ENCODE data around the gene SEC63. TPM values are rescaled to one million over a fixed set of nuclear protein-coding genes. Genes with fewer than 3 reads are reported as not detected.

The SEC63 gene
- total RNA-seq, 4 donors from 2014 or later, result 9.3 to 25.4 (median 16.2) TPM

GRCh38 chr6:107868867-107869611 lies 89.0 kb downstream of the SEC63 start:
- H3K9me3 ChIP-seq, result no peaks in the 10 kb centered on the region
- H3K27ac ChIP-seq, result no peak overlapping the region
- H3K36me3 ChIP-seq, result peaks cover 0 to 50% (median 5%) of the 10 kb centered on the region in 3 donors
- no peaks in the 10 kb centered on the region for H3K27me3 ChIP-seq
- intact Hi-C loops (cut with DNase I), result no loop called here
- H3K4me1 ChIP-seq, result peaks cover 0 to 7% (median 0%) of the 10 kb centered on the region in 3 donors
- TF ChIP-seq POLR2A (IDR thresholded peaks at IDR 0.05) (no peak), CTCF (IDR thresholded peaks at IDR 0.05) (no peak)
- no peak overlapping the region for H3K4me3 ChIP-seq
- WGBS, 2 donors, result 52% methylated on average over 3 of the region's 3 CpGs
- DNase-seq, result no peak

- Histone ChIP-seq H3K27me3 (no peaks in the 10 kb centered on the region), H3K9me3 (no peaks in the 10 kb centered on the region), H3K4me3 (no peak overlapping the region), H3K36me3 (peaks cover 0 to 40% (median 1%) of the 10 kb centered on the region in 3 donors), H3K4me1 (peaks cover 0 to 7% (median 0%) of the 10 kb centered on the region in 3 donors), H3K27ac (no peak overlapping the region)
- intact Hi-C loops (cut with DNase I), result no loop called here
- no peak for DNase-seq
- 22 to 24% methylated on average over 4 of the region's 4 CpGs for WGBS, 2 donors
- no peak for TF ChIP-seq CTCF (IDR thresholded peaks at IDR 0.05)
- no peak for TF ChIP-seq POLR2A (IDR thresholded peaks at IDR 0.05)
These were observed 90.7 kb downstream of the SEC63 start for GRCh38 chr6:107867302-107867615.

- Histone ChIP-seq H3K27me3 (no peaks in the 10 kb centered on the region), H3K36me3 (peaks cover 0 to 35% (median 0%) of the 10 kb centered on the region in 3 donors), H3K27ac (no peak overlapping the region), H3K4me3 (no peak overlapping the region), H3K9me3 (no peaks in the 10 kb centered on the region), H3K4me1 (peaks cover 0 to 7% (median 0%) of the 10 kb centered on the region in 3 donors)
- intact Hi-C loops (cut with DNase I), result no loop called here
- no peak for DNase-seq
- peak in 5 of 6 experiments; percentile 27 to 52 (median 30) for TF ChIP-seq CTCF (IDR thresholded peaks at IDR 0.05)
- TF ChIP-seq POLR2A (IDR thresholded peaks at IDR 0.05), result no peak
- WGBS, 2 donors, result 46 to 49% methylated on average over 11 of the region's 11 CpGs
These were observed 91.3 kb downstream of the SEC63 start for GRCh38 chr6:107866606-107867301.

- H3K27ac ChIP-seq, result no peak overlapping the region
- H3K36me3 ChIP-seq, result peaks cover 0 to 12% (median 0%) of the 10 kb centered on the region in 3 donors
- no peak for DNase-seq
- H3K27me3 ChIP-seq, result no peaks in the 10 kb centered on the region
- intact Hi-C loops (cut with DNase I), result no loop called here
- no peak overlapping the region for H3K4me3 ChIP-seq
- no peaks in the 10 kb centered on the region for H3K4me1 ChIP-seq
- TF ChIP-seq POLR2A (IDR thresholded peaks at IDR 0.05) (no peak), CTCF (IDR thresholded peaks at IDR 0.05) (no peak)
- H3K9me3 ChIP-seq, result no peaks in the 10 kb centered on the region
- WGBS, 2 donors, result 59 to 61% methylated on average over 5 of the region's 5 CpGs
These were observed 93.5 kb downstream of the SEC63 start for GRCh38 chr6:107864226-107865127.

All from esophagus squamous epithelium (tissue), 5 donors.